Fibroblast of the conjunctiva (primary cell): Measurements from ENCODE around the gene OR6T1.

ENCODE experiments used
- DNase-seq: peaks from one replicate; pipeline ENCODE4 v3.0.0-alpha.2; 2010; ENCODE audit warnings: low read depth

The OR6T1 gene

GRCh38 chr11:123943738-123944137, at the start of gene OR6T1:
Gene OR6T1 (minus strand): TSS chr11:123943838. CDS start chr11:123943838, 0 bp downstream.
- DNase-seq = no peak

DNA sequence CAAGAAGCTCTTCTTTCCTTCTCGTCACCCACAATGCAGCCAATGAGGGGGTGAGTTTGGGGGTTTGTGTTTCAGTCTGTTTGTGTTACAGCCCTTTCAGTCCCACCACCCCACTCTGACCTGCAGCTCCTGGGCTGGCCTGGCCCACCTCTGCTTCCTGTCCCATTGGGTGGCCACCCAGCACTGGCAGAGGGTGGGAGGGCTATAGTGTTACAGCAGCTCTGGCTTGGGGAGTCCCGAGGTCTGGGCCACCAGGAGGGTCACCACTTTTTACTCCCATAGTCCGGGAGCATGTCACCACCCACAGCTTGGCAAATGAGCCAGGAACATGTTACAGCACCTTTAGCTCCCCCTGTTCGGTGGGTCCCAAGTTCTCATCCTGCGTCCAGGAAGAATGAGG, 35.7 kb upstream of the OR6T1 start:
- no peak for DNase-seq

DNA sequence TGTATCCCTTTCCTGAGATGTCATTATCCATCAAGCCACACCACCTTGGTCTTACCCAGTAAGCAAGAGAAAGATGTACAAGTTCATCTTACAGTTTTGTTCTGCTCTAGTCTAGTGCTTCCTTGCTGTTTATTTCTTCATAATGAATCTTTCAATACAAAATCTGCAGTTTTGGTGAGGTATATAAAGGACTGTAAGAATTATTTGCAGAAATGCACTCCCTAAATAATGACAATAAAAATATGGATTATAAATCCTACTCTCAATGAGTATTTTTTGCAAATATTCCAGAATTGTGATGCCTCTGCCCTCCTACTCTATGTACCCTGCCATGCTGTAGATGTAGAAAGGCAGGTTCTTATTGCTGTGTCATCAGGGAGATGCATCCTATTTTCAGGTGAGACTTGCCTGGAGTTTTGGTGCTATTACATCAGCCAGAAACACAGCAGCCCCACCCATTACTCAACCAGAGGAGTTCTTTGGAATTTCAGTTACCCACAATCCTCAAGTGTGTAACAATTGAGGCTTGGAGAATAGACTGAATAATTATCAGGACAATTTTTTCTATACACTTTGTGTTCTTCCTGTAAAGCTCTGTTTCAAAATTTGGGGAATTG, 34.2 kb upstream of the OR6T1 start, which contains the start of gene OR10S1:
Gene OR10S1 (minus strand): TSS at position 51 of the 617 bp plus-strand sequence. CDS start 117 bp downstream, outside the sequence.
- DNase-seq = no peak

DNA sequence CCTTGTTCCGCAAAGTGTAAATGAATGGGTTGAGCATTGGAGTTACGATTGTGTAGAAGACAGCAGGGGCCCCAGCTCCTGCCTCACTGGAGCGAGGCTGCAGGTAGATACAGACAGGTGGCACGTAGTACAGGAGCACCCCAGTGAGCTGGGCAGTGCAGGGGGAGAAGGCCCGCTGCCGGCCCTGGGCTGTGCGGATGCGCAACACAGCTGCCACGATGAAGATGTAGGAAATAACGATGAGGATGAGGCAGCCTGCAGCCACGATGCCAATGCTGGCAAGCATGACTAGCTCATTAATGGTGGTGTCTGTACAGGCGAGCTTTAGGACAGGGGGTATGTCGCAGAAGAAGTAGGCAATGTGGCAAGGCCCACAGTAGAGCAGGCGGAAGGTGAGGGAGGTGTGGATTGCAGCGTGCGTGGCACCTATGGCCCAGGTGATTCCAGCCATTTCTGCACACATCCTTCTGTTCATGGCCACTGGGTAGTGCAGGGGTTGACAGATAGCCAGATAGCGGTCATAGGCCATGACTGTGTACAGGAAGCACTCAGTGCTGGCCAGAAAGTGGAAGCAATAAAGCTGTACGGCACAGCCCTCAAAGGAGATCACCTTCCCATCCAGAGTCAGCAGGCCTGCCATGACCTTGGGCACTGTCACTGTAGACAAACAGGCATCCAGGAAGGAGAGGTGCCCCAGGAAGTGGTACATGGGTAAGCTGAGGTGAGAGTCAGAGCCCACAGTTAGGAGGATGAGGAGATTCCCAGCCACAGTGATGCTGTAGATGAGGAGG, 33.3 kb upstream of the OR6T1 start:
- no peak for DNase-seq

- DNase-seq = peak; percentile 20
Measured at GRCh38 chr11:123973816-123974215, 30.2 kb upstream of the OR6T1 start.

- no peak for DNase-seq
Measured at GRCh38 chr11:123956752-123957151, 13.1 kb upstream of the OR6T1 start.

DNA sequence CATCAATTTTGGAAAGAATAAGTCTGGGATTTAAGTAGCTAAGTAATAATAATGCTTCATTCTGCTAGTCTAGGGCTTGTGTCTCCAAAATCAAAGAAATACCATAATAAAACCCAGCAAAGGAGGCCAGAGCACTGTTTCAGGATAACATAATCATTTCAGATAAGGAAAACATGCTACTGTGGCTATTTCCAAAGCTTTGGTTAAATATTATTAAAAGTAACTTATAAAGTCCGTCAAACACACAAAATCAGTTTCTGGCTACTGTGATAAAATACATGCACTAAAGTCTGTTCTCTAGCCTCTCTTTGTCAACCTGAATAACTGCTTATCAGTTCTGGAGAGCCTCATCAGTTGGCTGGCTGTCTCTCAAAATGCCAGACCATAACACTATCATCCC, 1.5 kb upstream of the OR6T1 start:
- no peak for DNase-seq

DNA sequence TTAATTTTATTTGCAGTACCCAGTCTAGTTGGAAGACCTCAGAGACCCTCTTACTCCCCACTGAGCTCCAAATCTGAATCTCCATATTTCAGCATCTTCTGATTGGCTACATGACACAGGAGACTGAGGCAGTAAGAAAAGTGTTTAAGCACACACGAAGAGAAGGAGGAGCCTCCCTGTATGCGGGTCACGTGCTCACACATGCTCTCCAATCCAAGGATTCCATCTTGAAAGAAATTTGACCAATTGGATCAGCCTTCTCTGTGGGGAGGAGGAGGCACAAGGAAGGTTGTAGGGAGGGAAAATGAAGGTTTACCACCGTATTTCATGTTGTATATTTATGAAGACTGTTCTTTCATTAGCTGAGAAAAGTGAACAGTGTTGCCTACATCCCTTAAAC, 1.2 kb downstream of the OR6T1 start:
- DNase-seq = no peak

DNA sequence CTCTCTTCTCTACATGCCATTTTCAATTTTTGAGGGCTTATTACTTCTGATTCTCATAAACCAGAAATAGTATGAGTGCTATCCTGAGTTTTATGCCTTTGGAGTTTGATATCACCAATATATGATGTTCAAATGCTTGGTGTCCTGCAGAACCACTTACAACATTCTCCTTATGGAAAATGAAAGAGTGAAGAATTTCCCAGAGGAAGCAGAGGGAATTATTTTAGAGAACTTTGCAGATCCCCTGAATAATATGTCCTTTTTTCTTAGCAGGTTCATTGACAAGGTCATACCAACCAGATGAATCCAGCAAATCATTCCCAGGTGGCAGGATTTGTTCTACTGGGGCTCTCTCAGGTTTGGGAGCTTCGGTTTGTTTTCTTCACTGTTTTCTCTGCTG, 4.3 kb downstream of the OR6T1 start, which contains the start of gene OR4D5:
Gene OR4D5 (plus strand): TSS at position 301 of the 400 bp plus-strand sequence. CDS start 0 bp downstream, at position 301.
- DNase-seq = no peak

DNA sequence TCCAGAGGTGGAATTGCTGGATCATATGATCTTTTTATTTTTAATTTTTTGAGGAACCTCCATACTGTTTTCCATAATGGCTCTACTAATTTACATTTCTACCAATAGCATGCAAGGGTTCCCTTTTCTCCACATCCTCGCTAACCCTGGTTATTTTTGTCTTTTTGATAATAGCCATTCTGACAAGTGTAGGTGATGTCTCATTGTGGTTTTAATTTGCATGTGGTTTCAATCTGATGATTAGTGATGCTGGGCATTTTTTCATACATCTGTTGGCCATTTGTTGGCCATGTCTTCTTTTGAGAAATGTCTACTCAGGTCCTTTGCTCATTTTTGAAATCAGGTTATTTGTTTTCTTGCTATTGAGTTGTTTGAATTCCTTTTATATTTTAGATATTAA, 19.6 kb downstream of the OR6T1 start:
- no peak for DNase-seq

DNA sequence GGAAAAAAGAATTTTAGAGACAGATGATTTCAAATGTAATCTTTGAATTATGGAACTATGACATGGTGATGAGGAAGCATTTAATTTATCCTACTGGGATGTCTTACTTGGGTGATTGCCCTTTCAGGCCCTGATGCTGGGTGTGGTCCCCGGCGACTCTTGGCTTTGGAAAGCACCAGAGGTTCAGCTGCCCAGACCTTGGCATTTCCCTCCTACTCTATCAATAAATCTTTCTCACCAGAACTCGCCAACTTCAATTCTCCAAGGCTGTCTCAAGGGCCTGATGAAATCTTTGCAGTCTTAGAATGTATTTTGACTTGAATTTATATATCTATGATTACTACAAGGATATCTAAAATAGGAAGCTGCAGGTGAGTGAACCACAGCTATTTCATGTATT, 22.7 kb downstream of the OR6T1 start:
- DNase-seq = no peak

DNA sequence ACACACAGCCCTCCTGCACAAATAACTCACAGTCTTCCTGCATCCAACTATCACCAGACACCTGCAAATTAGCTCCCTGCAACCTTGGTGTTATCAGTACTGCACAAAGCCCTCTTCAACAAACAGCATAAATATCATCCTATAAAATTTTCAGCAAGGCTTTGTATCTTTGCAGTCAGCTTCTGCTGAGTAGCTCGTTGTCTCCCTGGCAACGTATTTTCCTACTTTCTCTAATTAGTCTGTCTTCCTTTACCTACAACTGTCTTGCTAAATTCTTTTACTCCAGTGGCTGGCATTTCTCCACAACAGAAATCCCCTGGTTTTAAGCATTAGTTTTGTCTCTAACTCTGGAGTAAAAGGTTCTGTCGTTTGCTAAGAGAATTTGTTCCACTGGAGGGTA, 37.8 kb downstream of the OR6T1 start:
- no peak for DNase-seq

DNA sequence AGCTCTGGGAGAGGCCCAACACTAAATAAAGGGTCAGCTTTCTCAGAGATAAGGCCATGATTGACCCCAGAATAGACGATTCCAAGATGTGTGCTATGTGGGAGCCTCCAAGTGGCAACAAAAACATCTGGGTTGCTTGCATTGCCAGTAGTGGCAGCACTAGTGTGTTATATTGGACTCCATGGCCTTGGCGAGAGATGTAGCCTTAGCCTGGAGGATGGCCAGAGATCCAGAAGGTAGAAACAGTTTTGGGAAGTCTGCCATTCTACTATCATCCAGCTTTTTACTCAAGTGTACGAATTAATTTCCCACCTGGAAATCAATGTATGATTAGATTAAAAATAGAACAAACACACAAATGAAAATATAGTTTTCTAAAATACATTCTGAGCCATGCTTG, 38.7 kb downstream of the OR6T1 start:
- no peak for DNase-seq

- DNase-seq = no peak
Measured at GRCh38 chr11:123903932-123904331, 39.7 kb downstream of the OR6T1 start.

GRCh38 chr11:123901867-123902266, 41.8 kb downstream of the OR6T1 start, which contains the start of gene OR8D4:
Gene OR8D4 (plus strand): TSS chr11:123902167. CDS start chr11:123906432, 4,265 bp downstream.
- no peak for DNase-seq

- DNase-seq = no peak
Measured at GRCh38 chr11:123899792-123900191, 43.8 kb downstream of the OR6T1 start.
